ENCODE data around the gene GPC5. TPM values are rescaled to one million over a fixed set of nuclear protein-coding genes. Genes with fewer than 3 reads are reported as not detected.
"Not testable (repeated sequence)": the region's sequence is repeated elsewhere in the genome, so short reads cannot be mapped to it uniquely, and the experiment has no call there.

Gene GPC5
- total and polyA plus RNA-seq, 10 donors, result 0.04 to 0.83 (median 0.26) TPM; not detected in 3

DNA sequence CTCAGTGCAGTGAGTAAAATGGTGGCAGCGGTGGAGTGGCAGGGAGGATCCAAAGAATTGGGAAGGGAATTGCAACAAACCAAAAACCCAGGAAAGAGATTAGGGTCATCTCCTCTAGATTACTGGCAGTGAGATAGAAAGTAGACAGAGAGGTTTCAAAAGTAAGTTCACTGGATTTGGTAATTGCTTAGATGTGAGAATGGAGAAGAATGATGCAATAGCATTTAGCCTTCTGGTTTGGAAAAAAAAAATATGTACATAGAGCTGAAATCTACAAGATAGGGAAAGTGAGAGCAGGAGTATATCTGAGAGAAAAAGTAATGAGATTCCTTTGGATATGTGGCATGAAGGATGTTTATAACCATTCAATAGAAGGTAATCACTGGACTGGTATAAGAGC is 1345.6 kb downstream of the GPC5 start:
- H3K27me3 ChIP-seq (replicated peaks in 1 of 7), result no peaks in the 10 kb centered on the region
- no peak overlapping the region for H3K27ac ChIP-seq
- WGBS, 5 donors, result 73 to 91% (median 90%) methylated on average over 1 of the region's 1 CpG
- intact Hi-C loops (cut with DNase I; ENCODE audit: low total_unique reads), result no loop called here
- no peaks in the 10 kb centered on the region for H3K36me3 ChIP-seq
- no peak for DNase-seq
- H3K4me1 ChIP-seq, result no peaks in the 10 kb centered on the region
- no peak overlapping the region for H3K4me3 ChIP-seq
- H3K9me3 ChIP-seq, result peaks cover 0 to 4% (median 0%) of the 10 kb centered on the region in 8 donors
- TF ChIP-seq POLR2AphosphoS5 (IDR thresholded peaks at IDR 0.05) (no peak), POLR2A (IDR thresholded peaks at IDR 0.05) (no peak)
- TF ChIP-seq, protein P1, sequence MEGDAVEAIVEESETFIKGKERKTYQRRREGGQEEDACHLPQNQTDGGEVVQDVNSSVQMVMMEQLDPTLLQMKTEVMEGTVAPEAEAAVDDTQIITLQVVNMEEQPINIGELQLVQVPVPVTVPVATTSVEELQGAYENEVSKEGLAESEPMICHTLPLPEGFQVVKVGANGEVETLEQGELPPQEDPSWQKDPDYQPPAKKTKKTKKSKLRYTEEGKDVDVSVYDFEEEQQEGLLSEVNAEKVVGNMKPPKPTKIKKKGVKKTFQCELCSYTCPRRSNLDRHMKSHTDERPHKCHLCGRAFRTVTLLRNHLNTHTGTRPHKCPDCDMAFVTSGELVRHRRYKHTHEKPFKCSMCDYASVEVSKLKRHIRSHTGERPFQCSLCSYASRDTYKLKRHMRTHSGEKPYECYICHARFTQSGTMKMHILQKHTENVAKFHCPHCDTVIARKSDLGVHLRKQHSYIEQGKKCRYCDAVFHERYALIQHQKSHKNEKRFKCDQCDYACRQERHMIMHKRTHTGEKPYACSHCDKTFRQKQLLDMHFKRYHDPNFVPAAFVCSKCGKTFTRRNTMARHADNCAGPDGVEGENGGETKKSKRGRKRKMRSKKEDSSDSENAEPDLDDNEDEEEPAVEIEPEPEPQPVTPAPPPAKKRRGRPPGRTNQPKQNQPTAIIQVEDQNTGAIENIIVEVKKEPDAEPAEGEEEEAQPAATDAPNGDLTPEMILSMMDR (IDR thresholded peaks at IDR 0.05 in 8 of 11, conservative IDR thresholded peaks at IDR 0.05 in 3 of 11), result no peak

DNA sequence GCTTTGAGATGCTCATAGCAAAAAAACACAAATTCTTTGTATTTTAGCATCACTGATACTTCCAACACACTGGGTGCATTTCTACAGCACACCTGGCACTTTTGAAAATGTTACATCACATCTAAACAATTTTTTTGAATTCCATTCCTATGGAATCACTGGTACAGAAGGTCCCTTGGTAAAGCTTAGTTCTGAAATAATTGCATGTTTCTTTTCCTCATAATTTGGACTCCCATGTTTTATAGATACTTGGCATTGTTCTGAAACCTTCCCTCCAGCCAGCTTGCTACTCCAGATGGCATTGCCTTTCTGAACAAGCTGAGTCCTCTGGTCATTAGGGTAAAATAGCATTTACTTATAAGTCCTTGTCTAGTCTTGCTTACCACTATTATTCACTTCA is 1346.8 kb downstream of the GPC5 start:
- Histone ChIP-seq H3K4me3 (no peak overlapping the region), H3K27me3 (replicated peaks in 1 of 7) (no peaks in the 10 kb centered on the region), H3K4me1 (no peaks in the 10 kb centered on the region), H3K9me3 (peaks cover 0 to 4% (median 0%) of the 10 kb centered on the region in 8 donors), H3K27ac (no peak overlapping the region), H3K36me3 (no peaks in the 10 kb centered on the region)
- no peak for TF ChIP-seq POLR2AphosphoS5 (IDR thresholded peaks at IDR 0.05)
- no peak for TF ChIP-seq POLR2A (IDR thresholded peaks at IDR 0.05)
- TF ChIP-seq, protein P1 (IDR thresholded peaks at IDR 0.05 in 8 of 11, conservative IDR thresholded peaks at IDR 0.05 in 3 of 11), result no peak
- no peak for DNase-seq
- intact Hi-C loops (cut with DNase I; ENCODE audit: low total_unique reads), result no loop called here

DNA sequence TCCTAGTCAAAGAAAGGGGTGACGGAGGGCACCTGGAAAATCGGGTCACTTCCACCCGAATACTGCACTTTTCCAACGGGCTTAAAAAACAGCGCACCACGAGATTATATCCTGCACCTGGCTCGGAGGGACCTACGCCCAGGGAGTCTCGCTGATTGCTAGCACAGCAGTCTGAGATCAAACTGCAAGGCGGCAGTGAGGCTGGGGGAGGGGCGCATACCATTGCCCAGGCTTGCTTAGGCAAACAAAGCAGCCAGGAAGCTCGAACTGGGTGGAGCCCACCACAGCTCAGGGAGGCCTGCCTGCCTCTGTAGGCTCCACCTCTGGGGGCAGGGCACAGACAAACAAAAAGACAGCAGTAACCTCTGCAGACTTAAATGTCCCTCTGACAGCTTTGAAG is 1354.3 kb downstream of the GPC5 start:
- H3K36me3 ChIP-seq; H3K4me3 ChIP-seq; intact Hi-C loops (cut with DNase I; ENCODE audit: low total_unique reads); H3K9me3 ChIP-seq; H3K4me1 ChIP-seq; H3K27me3 ChIP-seq (replicated peaks in 1 of 7); H3K27ac ChIP-seq: not testable (repeated sequence)
- 64 to 88% (median 86%) methylated on average over 4 to 12 of the region's 12 CpGs for WGBS, 5 donors
- DNase-seq, result peak; percentile 44

DNA sequence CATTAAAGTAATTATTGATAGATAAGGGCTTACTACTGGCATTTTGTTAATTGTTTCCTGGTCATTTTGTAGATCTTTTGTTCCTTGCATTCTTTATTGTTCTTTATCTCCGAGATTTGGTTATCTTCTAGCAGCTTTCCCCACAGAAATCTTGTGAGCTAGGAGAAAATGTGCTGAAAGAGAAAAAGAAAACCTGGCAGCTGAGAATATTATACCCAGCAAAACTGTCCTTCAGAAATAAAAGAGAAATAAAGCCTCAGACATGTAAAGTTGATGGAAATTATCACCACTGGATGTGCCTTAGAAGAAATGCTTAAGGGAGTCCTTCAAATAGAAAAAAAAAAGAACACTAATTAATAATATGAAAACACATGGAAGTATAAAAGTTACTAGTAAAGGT is 1363.3 kb downstream of the GPC5 start:
- no peak overlapping the region for H3K27ac ChIP-seq
- H3K4me1 ChIP-seq, result no peaks in the 10 kb centered on the region
- H3K4me3 ChIP-seq, result no peak overlapping the region
- H3K36me3 ChIP-seq, result no peaks in the 10 kb centered on the region
- no peak for DNase-seq
- H3K9me3 ChIP-seq, result peaks cover 0 to 69% (median 52%) of the 10 kb centered on the region in 8 donors
- intact Hi-C loops (cut with DNase I; ENCODE audit: low total_unique reads), result no loop called here
- WGBS, 5 donors, result 51 to 82% (median 58%) methylated on average over 1 of the region's 1 CpG
- TF ChIP-seq, protein P1 (IDR thresholded peaks at IDR 0.05 in 8 of 11, conservative IDR thresholded peaks at IDR 0.05 in 3 of 11), result no peak
- TF ChIP-seq POLR2A (IDR thresholded peaks at IDR 0.05), result no peak
- no peak for TF ChIP-seq POLR2AphosphoS5 (IDR thresholded peaks at IDR 0.05)
- no peaks in the 10 kb centered on the region for H3K27me3 ChIP-seq (replicated peaks in 1 of 7)

DNA sequence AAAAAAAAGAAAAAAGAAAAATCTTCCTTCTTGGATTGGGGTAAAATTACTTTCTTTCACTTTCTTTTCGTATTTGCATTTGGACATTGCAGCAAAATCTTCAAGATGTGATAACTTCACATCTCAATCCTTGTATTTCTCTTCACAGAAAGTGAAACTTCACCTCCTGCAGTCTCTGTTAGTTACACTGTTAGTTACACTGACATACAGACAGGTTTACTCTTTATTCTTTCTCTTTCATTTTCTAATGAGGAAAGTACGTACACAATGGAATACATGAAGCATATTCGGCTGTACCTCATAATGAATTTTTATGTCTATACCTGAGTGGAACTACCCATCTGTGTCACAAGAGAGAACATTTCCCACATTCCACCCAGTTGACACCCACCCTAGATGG is 1369.0 kb downstream of the GPC5 start:
- TF ChIP-seq POLR2A (IDR thresholded peaks at IDR 0.05) (no peak), POLR2AphosphoS5 (IDR thresholded peaks at IDR 0.05) (no peak)
- TF ChIP-seq, protein P1 (IDR thresholded peaks at IDR 0.05 in 8 of 11, conservative IDR thresholded peaks at IDR 0.05 in 3 of 11), result no peak
- DNase-seq, result no peak
- H3K9me3 ChIP-seq, result peaks cover 0 to 35% (median 7%) of the 10 kb centered on the region in 8 donors
- no peaks in the 10 kb centered on the region for H3K4me1 ChIP-seq
- intact Hi-C loops (cut with DNase I; ENCODE audit: low total_unique reads), result no loop called here
- H3K27me3 ChIP-seq (replicated peaks in 1 of 7), result no peaks in the 10 kb centered on the region
- H3K27ac ChIP-seq, result peak overlapping the region in 3 of 8 donors; percentile 34 to 67 (median 42)
- H3K36me3 ChIP-seq, result no peaks in the 10 kb centered on the region
- 56 to 83% (median 73%) methylated on average over 3 of the region's 3 CpGs for WGBS, 5 donors
- peak overlapping the region in 3 of 8 donors; percentile 16 to 53 (median 30) for H3K4me3 ChIP-seq

All from spleen (tissue), 11 donors.